B cell (primary cell): Measurements from ENCODE around the gene PHLPP1.

Source experiments
- EZH2 ChIP-seq: IDR thresholded peaks from 2 replicates; pipeline ENCODE4 v1.6.1; 2012; ENCODE audit warnings: borderline replicate concordance, low read depth, mild to moderate bottlenecking, moderate library complexity, low read length; ENCODE audit not compliant: insufficient read depth, poor library complexity, severe bottlenecking
- TF ChIP-seq, protein P1 (sequence below): fragments of 200-600 bp; IDR thresholded peaks from one replicate; pipeline ENCODE4 v1.8.0; 2022; ENCODE audit warnings: antibody characterized with exemption, mild to moderate bottlenecking

DNA sequence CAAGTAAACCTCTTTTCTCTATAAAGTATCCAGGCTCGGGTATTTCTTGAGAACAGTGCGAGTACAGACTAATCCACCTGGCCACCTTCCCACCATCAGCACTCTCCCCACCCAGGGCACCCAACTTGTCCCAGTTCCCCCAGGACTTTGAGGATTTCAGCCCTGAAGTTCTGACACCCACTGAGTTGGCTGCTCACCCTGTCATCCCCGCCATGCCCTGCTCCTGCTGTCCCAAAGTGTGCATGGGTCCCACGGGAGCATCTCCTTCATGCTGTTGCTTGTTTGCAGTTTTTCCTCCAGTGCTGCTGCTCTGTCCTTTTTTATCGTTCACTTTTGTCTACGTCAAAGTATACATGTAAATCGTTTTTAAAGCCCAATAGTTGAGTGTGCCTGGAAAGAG lies 273.9 kb downstream of the PHLPP1 start:
- TF ChIP-seq, protein P1, sequence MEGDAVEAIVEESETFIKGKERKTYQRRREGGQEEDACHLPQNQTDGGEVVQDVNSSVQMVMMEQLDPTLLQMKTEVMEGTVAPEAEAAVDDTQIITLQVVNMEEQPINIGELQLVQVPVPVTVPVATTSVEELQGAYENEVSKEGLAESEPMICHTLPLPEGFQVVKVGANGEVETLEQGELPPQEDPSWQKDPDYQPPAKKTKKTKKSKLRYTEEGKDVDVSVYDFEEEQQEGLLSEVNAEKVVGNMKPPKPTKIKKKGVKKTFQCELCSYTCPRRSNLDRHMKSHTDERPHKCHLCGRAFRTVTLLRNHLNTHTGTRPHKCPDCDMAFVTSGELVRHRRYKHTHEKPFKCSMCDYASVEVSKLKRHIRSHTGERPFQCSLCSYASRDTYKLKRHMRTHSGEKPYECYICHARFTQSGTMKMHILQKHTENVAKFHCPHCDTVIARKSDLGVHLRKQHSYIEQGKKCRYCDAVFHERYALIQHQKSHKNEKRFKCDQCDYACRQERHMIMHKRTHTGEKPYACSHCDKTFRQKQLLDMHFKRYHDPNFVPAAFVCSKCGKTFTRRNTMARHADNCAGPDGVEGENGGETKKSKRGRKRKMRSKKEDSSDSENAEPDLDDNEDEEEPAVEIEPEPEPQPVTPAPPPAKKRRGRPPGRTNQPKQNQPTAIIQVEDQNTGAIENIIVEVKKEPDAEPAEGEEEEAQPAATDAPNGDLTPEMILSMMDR = no peak
- no peak for TF ChIP-seq EZH2
